ENCODE measurements around the gene AQP7. TPM values are rescaled to one million over a fixed set of nuclear protein-coding genes. Genes with fewer than 3 reads are reported as not detected.
"Not testable (repeated sequence)": the region's sequence is repeated elsewhere in the genome, so short reads cannot be mapped to it uniquely, and the experiment has no call there.

The AQP7 gene
- total RNA-seq, 1 experiment from 2014 or later, result 0.59 TPM

DNA sequence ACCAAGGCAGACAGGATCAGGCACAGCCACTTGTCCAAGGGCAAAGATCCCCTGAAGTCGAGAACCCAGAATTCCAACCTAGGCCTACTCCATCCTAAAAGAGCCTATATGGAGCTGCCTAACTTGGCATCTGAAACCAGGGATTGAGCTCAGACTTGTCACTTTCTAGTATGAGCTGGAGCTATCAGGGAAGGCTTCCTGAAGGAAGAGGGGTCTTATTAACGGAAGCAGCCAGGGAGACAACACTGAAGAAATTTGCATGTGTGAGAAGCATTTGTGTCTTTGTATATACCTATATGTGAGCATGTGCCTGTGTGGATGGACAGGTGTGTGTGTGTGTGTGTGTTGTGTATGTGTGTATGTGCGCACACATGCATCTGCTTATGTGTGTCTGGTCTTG, 4.7 kb upstream of the AQP7 start:
- POLR2A ChIA-PET (ENCODE audit: unreplicated experiment), result no interaction called here
- H3K36me3 ChIP-seq (ENCODE audit: low read depth), result no peaks in the 10 kb centered on the region

DNA sequence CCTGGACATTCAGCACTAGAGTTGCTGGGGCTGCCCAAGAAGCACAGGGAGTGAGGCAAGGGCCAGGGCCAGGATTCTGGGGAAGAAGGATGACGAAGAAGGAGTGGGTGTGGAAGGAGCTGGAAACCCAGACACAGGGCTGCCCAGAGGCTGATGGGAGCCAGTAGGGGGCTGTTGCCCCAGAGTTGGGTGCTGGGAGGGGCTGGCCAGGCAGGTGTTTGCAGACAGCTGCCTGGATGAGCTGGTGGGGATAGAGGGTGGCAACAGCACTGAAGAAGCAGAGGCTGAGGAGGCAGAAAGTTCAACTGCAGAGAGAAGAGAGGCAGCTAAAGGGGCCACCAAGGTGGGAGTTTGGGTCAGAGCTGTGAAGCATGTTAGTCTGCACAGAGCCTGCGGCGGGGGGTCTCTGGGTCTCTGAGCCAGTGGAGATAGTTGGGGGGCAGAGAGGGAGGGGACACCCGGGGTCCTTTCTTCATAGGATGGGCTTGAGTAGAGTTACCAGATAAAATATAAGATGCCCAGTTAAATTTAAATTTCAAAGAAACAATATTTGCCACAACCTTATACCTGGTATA, 2.5 kb upstream of the AQP7 start:
- BruUV-seq (replicated peaks), result no TSS peak
- ChIA-PET CTCF (interaction anchor here (0.6 to 2.5 kb wide), 5 partner anchors 11 to 219 kb away, joined by 3 to 9 read pairs (median 7); partner anchors contain the start of gene NOL6), POLR2A (ENCODE audit: unreplicated experiment) (no interaction called here)
- no peak overlapping the region for H3K27ac ChIP-seq
- no peaks in the 10 kb centered on the region for H4K20me1 ChIP-seq (ENCODE audit: insufficient read depth)
- no peaks in the 10 kb centered on the region for H3K9me3 ChIP-seq (ENCODE audit: insufficient read depth, low read depth)
- no peaks in the 10 kb centered on the region for H3K4me1 ChIP-seq (replicated peaks; ENCODE audit: insufficient read depth)
- no peaks in the 10 kb centered on the region for H3K27me3 ChIP-seq (ENCODE audit: insufficient read depth, low read depth)
- TF ChIP-seq, protein P1, sequence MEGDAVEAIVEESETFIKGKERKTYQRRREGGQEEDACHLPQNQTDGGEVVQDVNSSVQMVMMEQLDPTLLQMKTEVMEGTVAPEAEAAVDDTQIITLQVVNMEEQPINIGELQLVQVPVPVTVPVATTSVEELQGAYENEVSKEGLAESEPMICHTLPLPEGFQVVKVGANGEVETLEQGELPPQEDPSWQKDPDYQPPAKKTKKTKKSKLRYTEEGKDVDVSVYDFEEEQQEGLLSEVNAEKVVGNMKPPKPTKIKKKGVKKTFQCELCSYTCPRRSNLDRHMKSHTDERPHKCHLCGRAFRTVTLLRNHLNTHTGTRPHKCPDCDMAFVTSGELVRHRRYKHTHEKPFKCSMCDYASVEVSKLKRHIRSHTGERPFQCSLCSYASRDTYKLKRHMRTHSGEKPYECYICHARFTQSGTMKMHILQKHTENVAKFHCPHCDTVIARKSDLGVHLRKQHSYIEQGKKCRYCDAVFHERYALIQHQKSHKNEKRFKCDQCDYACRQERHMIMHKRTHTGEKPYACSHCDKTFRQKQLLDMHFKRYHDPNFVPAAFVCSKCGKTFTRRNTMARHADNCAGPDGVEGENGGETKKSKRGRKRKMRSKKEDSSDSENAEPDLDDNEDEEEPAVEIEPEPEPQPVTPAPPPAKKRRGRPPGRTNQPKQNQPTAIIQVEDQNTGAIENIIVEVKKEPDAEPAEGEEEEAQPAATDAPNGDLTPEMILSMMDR (conservative IDR thresholded peaks at IDR 0.05), result no peak
- TF ChIP-seq EZH2 (IDR thresholded peaks at IDR 0.05; ENCODE audit: low read depth), result no peak
- H2AFZ ChIP-seq, result no peak overlapping the region
- no peaks in the 10 kb centered on the region for H3K36me3 ChIP-seq (ENCODE audit: low read depth)
- H3F3A ChIP-seq (ENCODE audit: insufficient read depth, low read depth), result no peaks in the 10 kb centered on the region; the same call in 1 of the 2 replicates
- intact Hi-C loops (cut with micrococcal nuclease; ENCODE audit: unreplicated experiment), result no loop called here
- H3K4me3 ChIP-seq, result no peak overlapping the region
- H3K79me2 ChIP-seq (ENCODE audit: low read depth), result no peaks in the 10 kb centered on the region
- DNase-seq, result no peak
- no peaks in the 10 kb centered on the region for H3K9me2 ChIP-seq (ENCODE audit: insufficient read depth)
- H3K4me2 ChIP-seq, result no peak overlapping the region

More for the DNA sequence above, 4.7 kb upstream of the AQP7 start:
- no peak overlapping the region for H2AFZ ChIP-seq
- H3K79me2 ChIP-seq (ENCODE audit: low read depth), result no peaks in the 10 kb centered on the region
- H3K27ac ChIP-seq, result no peak overlapping the region
- H3K9me2 ChIP-seq (ENCODE audit: insufficient read depth), result no peaks in the 10 kb centered on the region
- H3K4me1 ChIP-seq (replicated peaks; ENCODE audit: insufficient read depth), result no peaks in the 10 kb centered on the region
- no peaks in the 10 kb centered on the region for H4K20me1 ChIP-seq (ENCODE audit: insufficient read depth)
- TF ChIP-seq EZH2 (IDR thresholded peaks at IDR 0.05; ENCODE audit: low read depth), result no peak
- TF ChIP-seq, protein P1 (conservative IDR thresholded peaks at IDR 0.05), result no peak
- BruUV-seq (replicated peaks), result no TSS peak
- H3K4me2 ChIP-seq, result no peak overlapping the region
- H3K4me3 ChIP-seq, result no peak overlapping the region
- no peaks in the 10 kb centered on the region; the same call in 1 of the 2 replicates for H3F3A ChIP-seq (ENCODE audit: insufficient read depth, low read depth)
- CTCF ChIA-PET, result interaction anchor here (0.6 to 0.7 kb wide), 2 partner anchors 55 to 59 kb away, joined by 3 read pairs; no protein-coding TSS in a partner anchor
- intact Hi-C loops (cut with micrococcal nuclease; ENCODE audit: unreplicated experiment), result no loop called here
- no peaks in the 10 kb centered on the region for H3K9me3 ChIP-seq (ENCODE audit: insufficient read depth, low read depth)
- H3K27me3 ChIP-seq (ENCODE audit: insufficient read depth, low read depth), result no peaks in the 10 kb centered on the region
- DNase-seq, result no peak

DNA sequence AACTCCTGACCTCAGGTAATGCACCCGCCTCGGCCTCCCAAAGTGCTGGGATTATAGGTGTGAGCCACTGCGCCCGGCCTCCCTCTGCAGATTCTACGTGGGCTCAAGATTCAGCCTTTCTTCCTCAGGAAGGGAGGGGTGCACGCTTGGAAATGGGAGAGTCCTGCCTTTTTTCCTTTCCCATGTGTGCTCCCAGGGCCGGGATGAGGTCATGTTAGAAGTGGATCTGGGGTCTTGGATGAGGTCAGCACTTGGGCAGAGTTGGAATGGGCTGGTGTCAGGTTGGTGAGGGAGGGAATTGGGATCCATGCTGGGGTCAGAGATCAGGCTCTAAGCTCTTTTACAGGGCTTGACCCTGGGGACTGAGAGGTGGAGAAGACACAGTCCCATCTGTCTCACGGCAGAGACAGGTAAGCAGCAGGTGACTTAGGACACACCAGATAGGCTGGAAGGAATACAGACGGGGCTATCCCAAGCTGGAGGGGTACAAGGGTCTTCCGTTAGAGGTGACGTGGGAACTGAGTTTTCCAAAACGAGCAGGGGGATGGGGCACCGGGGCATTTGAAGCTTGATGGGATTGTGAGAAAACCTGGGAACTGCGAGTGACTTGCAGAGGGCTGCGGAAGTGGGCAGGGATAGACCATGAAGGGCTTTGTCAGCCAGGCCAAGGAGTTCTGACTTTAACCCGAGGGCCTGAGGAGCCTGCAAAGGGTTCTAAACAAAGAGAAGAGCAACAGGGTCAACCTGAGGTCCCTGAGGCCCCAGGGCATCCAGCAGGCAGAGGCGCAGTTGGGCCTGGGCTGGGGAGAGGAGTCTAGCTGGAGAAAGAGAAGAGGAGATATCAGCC, 1.8 kb upstream of the AQP7 start:
- Histone ChIP-seq H3F3A (ENCODE audit: insufficient read depth, low read depth) (no peaks in the 10 kb centered on the region; the same call in 1 of the 2 replicates), H3K36me3 (ENCODE audit: low read depth) (no peaks in the 10 kb centered on the region), H3K9me3 (ENCODE audit: insufficient read depth, low read depth) (no peaks in the 10 kb centered on the region), H3K4me3 (no peak overlapping the region), H3K27me3 (ENCODE audit: insufficient read depth, low read depth) (no peaks in the 10 kb centered on the region), H3K9me2 (ENCODE audit: insufficient read depth) (no peaks in the 10 kb centered on the region), H3K4me2 (no peak overlapping the region), H3K79me2 (ENCODE audit: low read depth) (no peaks in the 10 kb centered on the region), H2AFZ (no peak overlapping the region), H3K4me1 (replicated peaks; ENCODE audit: insufficient read depth) (no peaks in the 10 kb centered on the region), H3K27ac (no peak overlapping the region), H4K20me1 (ENCODE audit: insufficient read depth) (no peaks in the 10 kb centered on the region)
- POLR2A ChIA-PET (ENCODE audit: unreplicated experiment), result no interaction called here
- DNase-seq, result no peak
- intact Hi-C loops (cut with micrococcal nuclease; ENCODE audit: unreplicated experiment), result loop anchor here (1.0 kb wide), 2 partner anchors 62 to 175 kb away; no protein-coding TSS in a partner anchor
- BruUV-seq (replicated peaks), result no TSS peak
- TF ChIP-seq, protein P1 (conservative IDR thresholded peaks at IDR 0.05), result no peak
- no peak for TF ChIP-seq EZH2 (IDR thresholded peaks at IDR 0.05; ENCODE audit: low read depth)
- CTCF ChIA-PET, result interaction anchor here (0.6 to 2.5 kb wide), 7 partner anchors 11 to 387 kb away, joined by 3 to 9 read pairs (median 3); partner anchors contain the start of gene NOL6

DNA sequence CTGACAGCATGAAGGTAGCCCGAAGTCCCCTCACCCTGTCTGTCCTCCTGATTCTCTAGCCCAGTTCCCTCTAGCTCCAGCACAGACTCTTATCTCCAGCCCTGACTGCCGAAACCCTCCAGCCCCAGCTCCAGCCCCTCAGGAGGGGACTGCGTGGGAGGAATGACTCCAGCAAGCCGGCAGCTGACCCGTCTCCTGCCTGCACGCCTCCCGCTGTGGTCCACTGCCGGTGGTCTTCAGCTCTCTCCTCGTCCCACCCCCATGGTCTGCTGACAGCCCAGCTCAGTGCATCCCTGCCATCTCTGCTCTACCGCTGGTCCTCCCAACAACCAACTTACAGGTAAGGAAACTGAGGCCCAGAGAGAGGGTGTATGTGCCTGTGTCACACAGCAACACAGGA, 559 bp downstream of the AQP7 start:
- POLR2A ChIA-PET (ENCODE audit: unreplicated experiment); H3K9me2 ChIP-seq (ENCODE audit: insufficient read depth); H4K20me1 ChIP-seq (ENCODE audit: insufficient read depth); DNase-seq; H3F3A ChIP-seq (ENCODE audit: insufficient read depth, low read depth); CTCF ChIA-PET; BruUV-seq (replicated peaks); H3K4me3 ChIP-seq; H3K4me2 ChIP-seq; H3K36me3 ChIP-seq (ENCODE audit: low read depth); intact Hi-C loops (cut with micrococcal nuclease; ENCODE audit: unreplicated experiment); H3K27me3 ChIP-seq (ENCODE audit: insufficient read depth, low read depth); H2AFZ ChIP-seq; H3K27ac ChIP-seq; H3K9me3 ChIP-seq (ENCODE audit: insufficient read depth, low read depth); H3K4me1 ChIP-seq (replicated peaks; ENCODE audit: insufficient read depth); H3K79me2 ChIP-seq (ENCODE audit: low read depth): not testable (repeated sequence)

DNA sequence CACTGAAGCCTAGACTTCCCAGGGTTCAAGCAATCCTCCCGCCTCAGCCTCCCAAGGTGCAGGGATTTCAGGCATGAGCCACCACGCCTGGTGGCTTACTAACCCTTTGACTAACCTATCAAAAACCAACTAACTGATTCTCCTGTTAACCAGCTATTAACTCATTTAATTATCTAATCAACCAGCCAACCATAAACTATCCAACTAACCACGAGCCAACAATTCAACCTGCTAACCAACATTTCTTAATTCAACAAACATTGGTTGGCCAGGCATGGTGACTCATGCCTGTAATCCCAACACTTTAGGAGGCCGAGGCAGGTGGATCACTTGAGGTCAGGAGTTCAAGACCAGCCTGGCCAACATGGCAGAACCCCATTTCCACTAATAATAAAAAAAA, 3.3 kb downstream of the AQP7 start:
- H3K4me1 ChIP-seq (replicated peaks; ENCODE audit: insufficient read depth); H2AFZ ChIP-seq; H3K36me3 ChIP-seq (ENCODE audit: low read depth); H4K20me1 ChIP-seq (ENCODE audit: insufficient read depth); DNase-seq; H3F3A ChIP-seq (ENCODE audit: insufficient read depth, low read depth); H3K79me2 ChIP-seq (ENCODE audit: low read depth); H3K9me3 ChIP-seq (ENCODE audit: insufficient read depth, low read depth); H3K9me2 ChIP-seq (ENCODE audit: insufficient read depth); H3K27ac ChIP-seq; H3K4me3 ChIP-seq; H3K27me3 ChIP-seq (ENCODE audit: insufficient read depth, low read depth); H3K4me2 ChIP-seq; POLR2A ChIA-PET (ENCODE audit: unreplicated experiment); BruUV-seq (replicated peaks): not testable (repeated sequence)
- intact Hi-C loops (cut with micrococcal nuclease; ENCODE audit: unreplicated experiment), result loop anchor here (10.0 kb wide), 1 partner anchor 74 kb away; no protein-coding TSS in a partner anchor
- CTCF ChIA-PET, result interaction anchor here (1.2 kb wide), 1 partner anchor 54 kb away, joined by 4 read pairs; no protein-coding TSS in a partner anchor
